Measurements from ENCODE around the gene KRT36.

Gene KRT36

DNA sequence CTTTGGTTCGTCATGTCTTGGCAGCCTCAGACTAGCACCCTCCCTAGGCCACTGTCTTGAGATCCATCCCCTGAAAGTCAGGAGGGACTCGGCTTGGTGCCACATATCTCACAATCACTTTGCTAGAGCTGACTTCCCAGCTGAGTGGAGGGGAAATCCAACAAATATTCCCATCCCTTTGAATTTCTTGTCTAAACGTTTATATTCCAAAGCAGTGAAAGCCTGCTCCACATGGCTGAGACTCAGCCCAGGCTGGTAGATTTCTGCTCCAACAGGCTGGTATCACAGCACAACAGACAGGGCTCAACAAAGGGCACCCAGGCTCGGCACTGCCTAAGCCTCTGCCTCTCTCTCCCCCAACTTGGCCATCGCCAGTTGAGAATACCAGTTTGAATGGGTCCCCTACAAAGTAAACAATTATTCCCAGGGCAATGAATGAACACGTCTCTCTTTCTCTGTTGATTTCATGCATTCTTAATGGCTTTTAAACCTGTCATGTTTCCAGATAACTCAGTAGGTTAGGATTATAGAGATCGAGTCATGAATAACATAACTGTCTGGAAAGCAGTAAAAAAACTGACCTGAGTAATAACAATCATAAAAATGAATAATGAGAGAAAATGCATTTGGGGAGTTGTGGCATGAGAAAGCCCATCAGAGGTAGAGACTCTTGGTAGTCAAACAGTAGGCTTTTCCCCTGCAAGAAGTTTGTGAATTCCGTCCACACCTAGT, 14.7 kb upstream of the KRT36 start:
- no peak for DNase-seq (ENCODE audit: low read depth in 2 of 3, low spot score in 1 of 3)

DNA sequence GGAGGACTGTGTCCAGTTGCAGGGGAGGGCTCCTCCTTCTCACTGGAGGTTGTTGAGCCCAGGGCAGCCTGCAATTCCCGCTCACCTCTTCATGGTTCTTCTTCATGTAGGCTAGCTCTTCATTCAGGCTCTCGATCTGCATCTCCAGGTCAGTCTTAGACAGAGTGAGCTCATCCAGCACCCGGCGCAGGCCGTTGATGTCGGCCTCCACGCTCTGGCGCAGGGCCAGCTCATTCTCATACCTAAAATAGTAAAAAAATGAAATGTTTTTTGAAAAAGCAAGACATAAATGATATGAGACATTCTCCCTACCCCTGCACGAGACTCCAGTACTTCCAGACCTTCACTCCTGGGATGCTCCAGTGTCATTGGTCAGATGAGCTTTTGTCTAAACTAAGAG, 13.5 kb upstream of the KRT36 start:
- DNase-seq (ENCODE audit: low read depth in 2 of 3, low spot score in 1 of 3) = no peak

- DNase-seq (ENCODE audit: low read depth in 2 of 3, low spot score in 1 of 3) = no peak
Measured at GRCh38 chr17:41500131-41500911, 10.6 kb upstream of the KRT36 start.

GRCh38 chr17:41499714-41500113, 10.0 kb upstream of the KRT36 start:
- no peak for DNase-seq (ENCODE audit: low read depth in 2 of 3, low spot score in 1 of 3)

DNA sequence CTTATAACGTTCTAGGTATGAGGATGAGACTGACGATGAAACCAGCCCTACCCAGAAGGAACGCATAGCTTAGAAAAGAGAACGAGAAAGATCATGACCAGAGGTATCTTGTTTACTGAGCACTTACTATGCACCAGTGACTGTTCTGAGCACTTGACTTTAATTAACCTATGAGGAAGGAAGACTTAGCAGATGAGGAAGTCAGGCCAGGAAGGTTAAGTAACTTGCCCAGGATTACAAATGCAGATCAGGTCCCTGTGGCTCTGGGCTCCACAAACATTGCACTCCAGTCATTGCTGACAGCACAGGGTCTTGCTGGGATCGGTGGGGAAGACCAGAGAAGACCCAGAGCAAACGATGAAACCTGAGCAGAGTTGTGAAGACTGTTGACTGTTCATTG, 8.6 kb upstream of the KRT36 start:
- no peak for DNase-seq (ENCODE audit: low read depth in 2 of 3, low spot score in 1 of 3)

DNA sequence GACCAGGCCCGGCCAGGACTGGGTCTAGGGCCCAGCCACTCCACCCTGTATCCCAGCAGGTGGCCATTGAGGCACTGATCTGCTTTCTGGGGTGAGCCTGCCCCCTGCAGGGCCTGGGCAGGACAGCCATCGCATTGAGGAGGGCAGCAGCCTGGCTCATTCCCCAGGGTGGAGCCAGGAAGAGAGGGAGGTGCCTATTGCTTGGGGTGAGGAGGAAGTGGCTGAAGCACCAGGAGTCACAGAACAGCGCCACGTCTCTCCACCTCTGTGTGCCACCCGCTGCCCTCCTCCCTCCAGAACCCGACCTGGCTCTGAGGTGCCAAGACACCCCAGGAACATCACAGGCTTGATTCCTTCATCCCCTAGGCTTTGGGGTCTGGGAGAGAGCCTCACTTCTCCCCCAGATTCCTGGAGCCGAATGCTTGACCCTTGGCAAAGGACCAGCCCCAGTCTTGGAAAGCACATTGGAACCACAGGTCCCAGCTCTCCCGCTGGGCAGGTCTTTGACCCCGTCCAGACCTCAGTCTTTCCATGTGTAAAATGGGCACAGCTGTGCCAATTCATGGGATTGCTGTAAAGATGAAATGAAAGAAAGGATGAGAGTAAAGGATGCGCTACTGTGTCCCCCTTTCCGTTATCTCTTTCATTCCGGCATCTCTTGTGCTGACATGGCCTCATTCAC, 7.2 kb upstream of the KRT36 start:
- DNase-seq (ENCODE audit: low read depth in 2 of 3, low spot score in 1 of 3) = peak; percentile 63 to 73 (median 68)

DNA sequence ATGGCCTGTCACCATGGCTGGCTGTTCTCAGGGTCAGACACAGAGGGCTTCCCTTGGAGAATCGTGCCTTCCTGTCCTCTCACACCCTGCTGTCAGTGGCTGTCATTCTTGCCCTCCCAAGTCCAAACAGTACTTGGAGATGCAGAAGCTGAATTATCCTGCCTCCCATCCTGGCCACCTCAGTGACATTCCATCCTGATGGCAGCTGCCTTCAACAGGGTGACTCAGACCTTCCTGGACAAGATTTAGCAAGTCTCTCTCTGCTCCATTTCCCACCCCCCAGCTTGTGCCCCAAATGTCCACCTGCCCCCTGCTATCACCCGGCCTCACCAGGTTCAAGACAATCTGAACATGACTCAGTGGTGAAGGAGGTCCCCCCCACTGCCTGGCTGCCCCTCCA, 4.8 kb upstream of the KRT36 start:
- DNase-seq (ENCODE audit: low read depth in 2 of 3, low spot score in 1 of 3) = no peak

GRCh38 chr17:41492771-41493170, 3.1 kb upstream of the KRT36 start:
- DNase-seq (ENCODE audit: low read depth in 2 of 3, low spot score in 1 of 3) = no peak

DNA sequence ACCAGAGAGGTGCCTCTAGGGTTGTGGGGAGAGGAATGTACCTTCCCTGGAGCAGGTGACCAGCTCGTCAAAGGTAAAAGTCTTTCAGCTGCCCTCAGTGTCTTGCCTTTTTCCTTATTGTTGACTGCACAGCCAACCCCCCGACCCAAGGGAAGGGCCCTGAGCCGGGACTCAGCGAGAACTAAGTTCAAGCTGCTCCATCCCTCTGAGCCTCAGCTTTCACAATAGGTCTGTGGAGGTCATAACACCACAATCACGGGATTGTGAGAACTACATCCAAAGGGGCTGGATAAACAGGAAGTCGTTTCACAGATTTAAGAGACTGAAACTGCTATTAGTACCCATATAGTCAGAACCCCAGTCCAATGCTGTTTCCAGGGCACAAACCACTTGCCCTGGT, 2.6 kb upstream of the KRT36 start:
- no peak for DNase-seq (ENCODE audit: low read depth in 2 of 3, low spot score in 1 of 3)

GRCh38 chr17:41491476-41491875, 1.8 kb upstream of the KRT36 start:
- DNase-seq (ENCODE audit: low read depth in 2 of 3, low spot score in 1 of 3) = no peak

- no peak for DNase-seq (ENCODE audit: low read depth in 2 of 3, low spot score in 1 of 3)
Measured at GRCh38 chr17:41490000-41490990, 585 bp upstream of the KRT36 start.

- DNase-seq (ENCODE audit: low read depth in 2 of 3, low spot score in 1 of 3) = peak; percentile 17 to 47 (median 21)
Measured at GRCh38 chr17:41486809-41487530, 2.7 kb downstream of the KRT36 start.

GRCh38 chr17:41486316-41486715, 3.4 kb downstream of the KRT36 start:
- no peak for DNase-seq (ENCODE audit: low read depth in 2 of 3, low spot score in 1 of 3)

DNA sequence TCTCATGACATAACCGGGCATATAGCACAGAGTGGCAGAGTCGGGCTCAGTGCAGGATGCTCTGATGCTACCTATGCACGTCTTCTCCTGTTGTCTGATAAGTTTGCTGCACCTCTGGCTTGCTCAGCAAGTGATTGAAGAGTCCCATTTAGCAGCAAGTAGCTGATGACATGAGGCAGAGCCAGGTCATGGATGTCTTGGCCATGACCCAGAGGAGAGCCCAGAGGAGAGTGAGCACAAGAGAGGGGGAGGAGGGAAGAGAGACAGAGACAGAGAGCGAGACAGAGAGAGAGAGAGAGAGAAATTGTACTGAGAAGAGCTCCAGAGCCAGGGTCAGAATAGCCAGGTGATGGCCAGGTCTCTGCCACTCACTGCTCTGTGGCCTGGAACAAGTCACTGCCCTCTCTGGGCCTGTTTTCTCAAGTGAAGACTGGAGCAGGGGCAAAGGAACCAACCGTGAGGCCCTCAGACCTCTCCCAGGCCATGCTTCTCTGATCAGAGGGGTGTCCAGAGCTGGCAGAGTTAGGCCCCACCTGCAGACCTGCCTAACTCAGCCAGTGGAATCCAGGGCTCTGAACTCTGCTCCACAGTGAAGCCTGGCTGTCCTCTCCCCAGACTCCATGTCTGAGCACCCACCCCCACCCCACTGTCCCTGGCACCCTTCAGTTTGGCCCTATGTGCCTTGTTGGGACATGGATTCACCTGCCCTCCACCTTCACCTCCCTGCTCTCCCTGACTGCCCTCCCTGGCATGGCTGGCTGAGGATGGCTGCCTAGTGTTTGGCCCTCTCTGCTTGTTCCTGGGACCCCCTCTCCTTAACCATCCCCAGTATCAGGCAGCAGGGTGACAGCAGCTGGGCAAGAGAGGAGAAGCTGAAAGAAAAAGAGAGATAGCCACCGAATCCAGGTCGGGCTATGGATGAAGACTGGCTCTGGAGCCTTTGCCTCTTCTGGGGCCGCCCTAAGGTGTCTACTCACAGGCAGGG, 4.5 kb downstream of the KRT36 start:
- DNase-seq (ENCODE audit: low read depth in 2 of 3, low spot score in 1 of 3) = no peak

GRCh38 chr17:41483991-41484826, 5.5 kb downstream of the KRT36 start:
- DNase-seq (ENCODE audit: low read depth in 2 of 3, low spot score in 1 of 3) = no peak

GRCh38 chr17:41483531-41483930, 6.2 kb downstream of the KRT36 start:
- DNase-seq (ENCODE audit: low read depth in 2 of 3, low spot score in 1 of 3) = no peak

DNA sequence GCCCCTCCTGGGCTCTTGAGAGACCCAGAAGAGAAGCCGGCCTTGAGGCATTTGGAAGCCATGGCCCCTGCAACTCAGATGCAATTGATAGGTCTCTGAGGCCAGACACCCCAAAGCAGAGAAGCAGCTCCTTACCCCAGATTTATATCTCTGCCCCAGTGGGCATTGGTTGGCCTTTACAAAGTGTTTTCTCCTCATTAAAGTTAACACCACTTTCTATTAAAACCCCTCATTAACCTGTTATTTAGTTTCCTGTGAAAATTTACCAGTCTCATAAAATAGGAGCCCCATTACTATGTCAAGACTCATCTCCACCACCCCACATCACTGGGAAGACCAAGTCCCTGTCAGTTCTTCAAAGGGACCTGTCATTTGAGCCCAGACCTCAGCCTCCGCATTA, 8.7 kb downstream of the KRT36 start, which contains the start of gene KRT35:
Gene KRT35 (minus strand): TSS at position 116 of the 400 bp plus-strand sequence. CDS start 54 bp downstream, at position 62.
- DNase-seq (ENCODE audit: low read depth in 2 of 3, low spot score in 1 of 3) = no peak

DNA sequence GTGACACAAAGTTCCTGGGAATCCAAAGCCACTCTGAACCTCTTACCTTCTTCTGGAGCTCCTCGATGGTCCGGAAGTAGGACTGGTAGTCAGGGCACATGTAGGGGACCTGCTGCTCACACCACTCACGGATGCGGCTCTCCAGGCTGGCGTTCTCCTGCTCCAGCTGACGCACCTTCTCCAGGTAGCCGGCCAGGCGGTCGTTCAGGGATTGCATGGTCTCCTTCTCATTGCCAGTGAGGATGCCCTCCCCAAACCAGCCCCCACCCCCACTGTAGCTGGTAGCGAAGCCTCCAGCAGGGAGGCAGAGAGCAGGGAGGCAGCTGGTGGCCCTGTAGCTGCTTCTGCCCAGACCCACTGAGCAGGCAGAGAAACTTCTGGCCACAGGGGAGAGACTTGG, 9.1 kb downstream of the KRT36 start:
- no peak for DNase-seq (ENCODE audit: low read depth in 2 of 3, low spot score in 1 of 3)

All from stimulated activated CD4-positive, alpha-beta T cell treated with anti-CD3 and anti-CD28 coated beads, Interleukin-12 subunit alpha, Interleukin-12 subunit beta, amount 100 ng/mL, for 48 hours (primary cell).